ENCODE results near the gene PRELID3B. TPM values are rescaled to one million over a fixed set of nuclear protein-coding genes. Genes with fewer than 3 reads are reported as not detected.

The PRELID3B gene
- total and polyA plus RNA-seq, 2 of the 8 experiments (the other 6 are each of a cell fraction or from before 2014, with no cell fraction given), result 8.1 to 50.5 TPM

DNA sequence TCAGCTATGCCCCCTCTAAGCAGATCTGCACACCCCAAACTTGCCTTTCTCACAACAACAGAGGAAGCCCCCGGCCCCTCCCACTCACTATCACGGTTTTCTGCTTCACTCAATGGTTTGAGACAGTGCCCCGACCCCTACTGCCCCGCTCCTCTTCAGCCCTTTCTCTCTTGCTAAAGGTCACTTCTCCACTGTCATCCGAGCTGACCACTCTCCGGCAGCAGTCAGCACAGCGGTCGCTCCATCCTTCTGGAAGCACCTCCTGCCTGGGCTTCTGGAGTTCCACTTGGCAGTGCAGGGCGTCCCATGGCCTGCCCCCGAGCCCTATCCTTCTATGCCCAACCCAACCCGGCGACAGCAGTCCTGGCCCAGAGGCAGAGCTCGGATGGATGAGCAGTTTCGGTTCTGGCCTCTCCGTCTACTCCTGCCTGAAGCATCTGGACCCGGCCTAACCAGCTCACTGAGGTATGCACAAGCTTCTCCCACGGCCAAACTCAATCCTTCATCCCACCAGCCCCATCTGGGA lies 39.6 kb downstream of the PRELID3B start:
- H3K9me3 ChIP-seq (ENCODE audit: insufficient read depth in 2 of 2, low read depth in 1 of 2, low read length in 1 of 2), result no peaks in the 10 kb centered on the region
- TF ChIP-seq KDM1A (IDR thresholded peaks at IDR 0.05; ENCODE audit: borderline replicate concordance, low read length) (no peak), TCF12 (IDR thresholded peaks at IDR 0.05; ENCODE audit: low read depth, low read length) (no peak), POLR2A (IDR thresholded peaks at IDR 0.05; ENCODE audit: control extremely low read depth in 1 of 2, low read depth in 2 of 2, low read length in 2 of 2) (no peak), SRF (IDR thresholded peaks at IDR 0.05; ENCODE audit: low read depth, low read length) (no peak), BCL11A (IDR thresholded peaks at IDR 0.05; ENCODE audit: low read depth in 2 of 2, low read length in 2 of 2) (no peak), CEBPB (IDR thresholded peaks at IDR 0.05; ENCODE audit: low read depth, low read length) (no peak), HDAC2 (IDR thresholded peaks at IDR 0.05; ENCODE audit: borderline replicate concordance in 1 of 2, low read depth in 2 of 2, low read length in 2 of 2) (no peak), SP2 (IDR thresholded peaks at IDR 0.05; ENCODE audit: low read length) (no peak), GTF2F1 (IDR thresholded peaks at IDR 0.05; ENCODE audit: borderline replicate concordance, low read depth, low read length) (no peak), CREB1 (IDR thresholded peaks at IDR 0.05) (no peak), YY1 (IDR thresholded peaks at IDR 0.05; ENCODE audit: low read depth, low read length) (no peak), RAD21 (IDR thresholded peaks at IDR 0.05 in 1 of 2, conservative IDR thresholded peaks at IDR 0.05 in 1 of 2; ENCODE audit: low read depth in 2 of 2, low read length in 2 of 2) (no peak), PHF8 (conservative IDR thresholded peaks at IDR 0.05; ENCODE audit: low read depth, low read length) (no peak)
- TF ChIP-seq, protein P1, sequence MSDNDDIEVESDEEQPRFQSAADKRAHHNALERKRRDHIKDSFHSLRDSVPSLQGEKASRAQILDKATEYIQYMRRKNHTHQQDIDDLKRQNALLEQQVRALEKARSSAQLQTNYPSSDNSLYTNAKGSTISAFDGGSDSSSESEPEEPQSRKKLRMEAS (IDR thresholded peaks at IDR 0.05), result no peak
- WGBS, 2 experiments (ENCODE audit: extremely low coverage in 1 of 2, insufficient coverage in 1 of 2, insufficient read length in 1 of 2, insufficient replicate concordance in 2 of 2, low coverage in 1 of 2, low lambda C conversion rate in 2 of 2, missing lambda C conversion rate in 1 of 2), result 87% methylated on average over 17 of the region's 17 CpGs; no CpG with 5 or more reads in 1 of the 2 experiments
- DNase-seq (ENCODE audit: low read depth in 1 of 2, low spot score in 2 of 2), result no peak
- peaks cover 0 to 6% (median 2%) of the 10 kb centered on the region in 4 experiments; a peak in 3 of 7 replicates for H3K27me3 ChIP-seq (replicated peaks in 1 of 4; ENCODE audit: control insufficient read depth in 3 of 4, extremely low read depth in 1 of 4, insufficient read depth in 3 of 4, low read length in 3 of 4)
- peaks cover 0 to 8% (median 5%) of the 10 kb centered on the region in 4 experiments; a peak in 3 of 7 replicates for H3K4me1 ChIP-seq (replicated peaks in 1 of 4; ENCODE audit: control insufficient read depth in 3 of 4, insufficient read depth in 4 of 4, low read length in 3 of 4)
- no peak overlapping the region for H2AFZ ChIP-seq (ENCODE audit: low read length)
- H3K18ac ChIP-seq (ENCODE audit: extremely low read depth, low read length), result no peak overlapping the region
- H2BK12ac ChIP-seq (ENCODE audit: low read depth, low read length), result no peak overlapping the region
- no peak overlapping the region for H3K14ac ChIP-seq (ENCODE audit: insufficient read length)
- no peaks in the 10 kb centered on the region for H3K79me1 ChIP-seq (ENCODE audit: low read depth, low read length)
- no peak overlapping the region for H3K56ac ChIP-seq (replicated peaks; ENCODE audit: insufficient read length, low read depth, low read length)
- ChIA-PET CTCF (ENCODE audit: partially characterized antibody) (interaction anchor here (0.8 kb wide), 1 partner anchor 219 kb away, joined by 4 read pairs; no protein-coding TSS in a partner anchor), POLR2A (ENCODE audit: partially characterized antibody) (interaction anchor here (2.0 kb wide), 1 partner anchor 10 kb away, joined by 6 read pairs; no protein-coding TSS in a partner anchor)
- no peak overlapping the region for H4K8ac ChIP-seq (ENCODE audit: extremely low read depth, insufficient read depth, low read length)
- no peaks in the 10 kb centered on the region for H3K79me2 ChIP-seq (ENCODE audit: control insufficient read depth in 1 of 2, insufficient read depth in 2 of 2, low read length in 2 of 2)
- no peak overlapping the region for H3K4ac ChIP-seq (replicated peaks; ENCODE audit: insufficient read length, low read depth, low read length)
- H2BK15ac ChIP-seq (ENCODE audit: low read length), result no peak overlapping the region
- H4K5ac ChIP-seq (ENCODE audit: insufficient read length, low read depth, low read length), result no peak overlapping the region
- no peaks in the 10 kb centered on the region for H3K36me3 ChIP-seq (ENCODE audit: control insufficient read depth in 2 of 4, insufficient read depth in 4 of 4, low read length in 3 of 4)
- H3K27ac ChIP-seq (ENCODE audit: low read depth, low read length), result no peak overlapping the region
- no peak overlapping the region for H3K4me2 ChIP-seq (ENCODE audit: insufficient read depth in 1 of 2, low read depth in 2 of 2, low read length in 2 of 2)
- H3K23ac ChIP-seq (ENCODE audit: insufficient read length), result no peak overlapping the region
- no peak overlapping the region for H3K9ac ChIP-seq (replicated peaks in 1 of 4; ENCODE audit: extremely low read depth in 1 of 4, low read depth in 3 of 4, low read length in 3 of 4)
- H2BK5ac ChIP-seq (ENCODE audit: low read depth, low read length), result no peak overlapping the region
- no peak overlapping the region for H2BK20ac ChIP-seq (ENCODE audit: low read length)
- FAIRE-seq, result no peak
- H2BK120ac ChIP-seq (replicated peaks; ENCODE audit: low read depth, low read length), result no peak overlapping the region
- no peak overlapping the region for H3K4me3 ChIP-seq (ENCODE audit: extremely low read depth in 1 of 4, insufficient read depth in 2 of 4, low read depth in 3 of 4, low read length in 4 of 4)
- H4K20me1 ChIP-seq (replicated peaks in 1 of 2; ENCODE audit: control insufficient read depth in 1 of 2, insufficient read depth in 2 of 2, low read length in 2 of 2), result peaks cover 0 to 6% of the 10 kb centered on the region in 2 experiments
- H3K23me2 ChIP-seq (ENCODE audit: low read depth, low read length), result peaks cover 2% of the 10 kb centered on the region; the same call in 1 of the 2 replicates
- no peak overlapping the region for H2AK5ac ChIP-seq (ENCODE audit: low read depth, low read length)
- H4K91ac ChIP-seq (replicated peaks; ENCODE audit: insufficient read length, low read length), result no peak overlapping the region
